B cell (primary cell): ENCODE data around the gene SYCP2. TPM values are rescaled to one million over a fixed set of nuclear protein-coding genes. Genes with fewer than 3 reads are reported as not detected.

Experiments
- ATAC-seq: fragments of 200-7000 bp; cut with Tn5 transposase; one replicate; pipeline ENCODE4 v1.10.0; 2021; ENCODE audit warnings: low read depth, mild to moderate bottlenecking, moderate number of reproducible peaks, moderate library complexity
- CTCF ChIA-PET: fragments of 350-600 bp; sonication (Branson Sonifier 250); formaldehyde crosslinking; loops from one replicate; lab custom pipeline; 2021; ENCODE audit warnings: antibody characterized with exemption, inconsistent platforms; lab: Charles Lee
- POLR2A ChIA-PET: fragments of 350-600 bp; sonication (Branson Sonifier 250); formaldehyde crosslinking; loops from one replicate; lab custom pipeline; 2021; ENCODE audit warnings: antibody characterized with exemption; lab: Charles Lee
- DNase-seq: peaks from one replicate; pipeline ENCODE4 v3.0.0; 2013
- H2AFZ ChIP-seq: 2 replicates; pipeline ENCODE4 v1.6.1; 2012; ENCODE audit warnings: mild to moderate bottlenecking, low read depth, low read length; ENCODE audit not compliant: insufficient read depth, poor library complexity, severe bottlenecking
- H3K27ac ChIP-seq, 2 donors: 1 replicate in 1 of 2; 2 replicates in 1 of 2; pipeline ENCODE4 v1.5.1; 2012 to 2013; ENCODE audit warnings: low read length in 2 of 2, mild to moderate bottlenecking in 2 of 2, moderate library complexity in 1 of 2
- H3K27me3 ChIP-seq, 4 experiments: fragments of 200-600 bp in 1 of 4; sonication (generic) in 1 of 4; replicated peaks in 1 of 4; 1 replicate in 2 of 4; 2 replicates in 2 of 4; pipeline versions ENCODE4 v1.6.1 to v1.7.0; 2013 to 2016; ENCODE audit warnings: low read length in 3 of 4, mild to moderate bottlenecking in 2 of 4, mixed read lengths in 1 of 4, moderate library complexity in 1 of 4; ENCODE audit not compliant: insufficient read depth in 4 of 4, control insufficient read depth in 3 of 4; ENCODE audit errors: control extremely low read depth in 1 of 4
- H3K36me3 ChIP-seq, 2 experiments: replicated peaks in 1 of 2; 1 replicate in 1 of 2; 2 replicates in 1 of 2; pipeline versions ENCODE4 v1.6.1 to v1.7.1; 2013; ENCODE audit warnings: low read length in 1 of 2; ENCODE audit not compliant: insufficient read depth in 2 of 2, control insufficient read depth in 1 of 2; ENCODE audit errors: control extremely low read depth in 1 of 2, extremely low read depth in 1 of 2
- H3K4me1 ChIP-seq, 2 donors: fragments of 200-600 bp in 1 of 2; sonication (generic) in 1 of 2; 1 replicate in 1 of 2; 2 replicates in 1 of 2; pipeline versions ENCODE4 v1.5.1 to v1.6.1; 2013 to 2017; ENCODE audit warnings: low read length in 2 of 2; ENCODE audit not compliant: control insufficient read depth in 2 of 2, insufficient read depth in 2 of 2
- H3K4me2 ChIP-seq: replicated peaks from 2 replicates; pipeline ENCODE3; 2012; ENCODE audit warnings: mild to moderate bottlenecking, low read depth, low read length; ENCODE audit not compliant: poor library complexity, severe bottlenecking
- H3K4me3 ChIP-seq, 5 experiments: fragments of 200-600 bp in 1 of 5; sonication (generic) in 1 of 5; 1 replicate in 3 of 5; 2 replicates in 2 of 5; pipeline versions ENCODE4 v1.5.1 to v1.7.0; 2011 to 2016; ENCODE audit warnings: low read length in 4 of 5, mild to moderate bottlenecking in 4 of 5, low read depth in 2 of 5, control low read depth in 1 of 5, moderate library complexity in 1 of 5; ENCODE audit not compliant: insufficient read depth in 1 of 5; ENCODE audit errors: control extremely low read depth in 1 of 5, extremely low read depth in 1 of 5
- H3K79me2 ChIP-seq: fragments of 200-600 bp; sonication (generic); one replicate; pipeline ENCODE4 v1.6.0; 2016; ENCODE audit warnings: low read length; ENCODE audit not compliant: control insufficient read depth, insufficient read depth
- H3K9ac ChIP-seq: fragments of 200-600 bp; sonication (generic); 2 replicates; pipeline ENCODE4 v1.6.1; 2017; ENCODE audit warnings: mild to moderate bottlenecking, low read length, moderate library complexity
- H3K9me3 ChIP-seq, 3 donors: one replicate each; pipeline versions ENCODE4 v1.6.1 to v1.7.1; 2013; ENCODE audit warnings: low read length in 2 of 3; ENCODE audit not compliant: control insufficient read depth in 2 of 3, insufficient read depth in 1 of 3; ENCODE audit errors: control extremely low read depth in 1 of 3
- H4K20me1 ChIP-seq: 2 replicates; pipeline ENCODE4 v1.6.0; 2012; ENCODE audit warnings: mild to moderate bottlenecking, low read length; ENCODE audit not compliant: insufficient read depth, control insufficient read depth, poor library complexity, severe bottlenecking
- H3K27ac Mint-ChIP-seq: one replicate; pipeline ENCODE4 v1.8.0; 2021; ENCODE audit warnings: mixed read lengths
- H3K27me3 Mint-ChIP-seq: one replicate; pipeline ENCODE4 v1.8.0; 2021; ENCODE audit warnings: mixed read lengths
- H3K4me1 Mint-ChIP-seq: one replicate; pipeline ENCODE4 v1.8.0; 2021; ENCODE audit warnings: mixed read lengths
- H3K4me3 Mint-ChIP-seq: one replicate; pipeline ENCODE4 v1.8.0; 2021; ENCODE audit warnings: mixed read lengths
- H3K9me3 Mint-ChIP-seq: one replicate; pipeline ENCODE4 v1.8.0; 2022; ENCODE audit warnings: mixed read lengths; ENCODE audit not compliant: insufficient read depth
- CTCF ChIP-seq: fragments of 200-600 bp; IDR thresholded peaks from one replicate; pipeline ENCODE4 v1.8.0; 2022; ENCODE audit warnings: antibody characterized with exemption, mild to moderate bottlenecking
- EZH2 ChIP-seq: IDR thresholded peaks from 2 replicates; pipeline ENCODE4 v1.6.1; 2012; ENCODE audit warnings: borderline replicate concordance, low read depth, mild to moderate bottlenecking, moderate library complexity, low read length; ENCODE audit not compliant: insufficient read depth, poor library complexity, severe bottlenecking
- WGBS: methylation state at CpG from one replicate; pipeline ENCODE4 v1.1.5; 2013; ENCODE audit warnings: missing lambda C conversion rate; ENCODE audit not compliant: insufficient coverage; 5-methylcytosine and 5-hydroxymethylcytosine counted together
- intact Hi-C: fragments of 100-400 bp; cut with micrococcal nuclease; formaldehyde crosslinking; loops from one replicate; pipeline ENCODE4 v1.10.0; 2022
- polyA plus RNA-seq: library from polyadenylated mRNA; depleted of rRNA; stranded (reverse); fragments of >200 nt; gene quantifications from 2 replicates; pipeline ENCODE4 v1.2.3, GENCODE V29; 2012
- total RNA-seq, 2 donors: library from RNA; stranded (reverse); fragments of 120-200 nt in 1 of 2; gene quantifications; 1 replicate in 1 of 2; 2 replicates in 1 of 2; pipeline versions ENCODE4 v1.2.3 to v1.2.4, GENCODE V29; 2013 to 2022

The SYCP2 gene
- total and polyA plus RNA-seq, 2 donors (not counting 1 experiment from before 2014, with no cell fraction given), result 0.98 to 4.5 TPM

- Histone ChIP-seq H3K4me1 (no peaks in the 10 kb centered on the region), H2AFZ (no peak overlapping the region), H3K9me3 (no peaks in the 10 kb centered on the region), H3K79me2 (no peaks in the 10 kb centered on the region), H3K9ac (no peak overlapping the region), H4K20me1 (no peaks in the 10 kb centered on the region), H3K36me3 (no peaks in the 10 kb centered on the region), H3K4me3 (no peak overlapping the region), H3K27ac (no peak overlapping the region), H3K4me2 (no peak overlapping the region), H3K27me3 (peaks cover 0 to 2% (median 0%) of the 10 kb centered on the region in 4 experiments)
- Mint-ChIP-seq H3K4me3 (no peak overlapping the region), H3K9me3 (no peaks in the 10 kb centered on the region), H3K27me3 (peaks cover 2% of the 10 kb centered on the region), H3K27ac (no peak overlapping the region), H3K4me1 (no peaks in the 10 kb centered on the region)
- POLR2A ChIA-PET, result no interaction called here
- TF ChIP-seq EZH2 (no peak), CTCF (no peak)
- intact Hi-C loops, result no loop called here
- no peak for DNase-seq
- ATAC-seq, result no peak
- CTCF ChIA-PET, result no interaction called here
- 98% methylated on average over 3 of the region's 4 CpGs for WGBS
Measured at GRCh38 chr20:59816146-59816738, 117.2 kb downstream of the SYCP2 start.

DNA sequence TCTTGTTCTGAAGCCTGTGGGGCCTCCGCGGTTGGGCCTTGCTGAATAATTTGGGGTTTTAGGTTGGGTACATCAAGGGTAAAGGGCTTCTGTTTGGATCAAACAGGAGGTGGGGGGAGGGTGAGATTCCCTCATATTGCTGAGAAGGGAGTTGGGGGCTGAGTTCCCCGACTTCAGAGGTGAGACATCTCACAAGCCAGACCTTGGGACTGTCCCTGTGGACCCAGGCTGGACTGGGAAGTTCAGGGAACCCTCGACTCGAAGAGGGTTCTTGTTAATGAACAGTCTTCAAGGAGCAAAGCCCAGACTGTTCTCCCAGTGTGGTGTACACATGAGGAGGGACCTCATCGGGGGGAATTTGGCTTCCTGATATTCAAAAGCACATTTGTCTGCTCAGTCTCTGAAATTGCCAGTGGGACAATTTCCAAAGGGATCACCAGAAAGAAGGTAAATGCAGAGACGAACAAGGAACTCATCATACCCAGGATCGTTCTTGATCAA, 118.5 kb downstream of the SYCP2 start:
- ChIA-PET POLR2A (no interaction called here), CTCF (no interaction called here)
- H3K27me3 Mint-ChIP-seq, result no peaks in the 10 kb centered on the region
- H3K27ac Mint-ChIP-seq, result no peak overlapping the region
- TF ChIP-seq CTCF (no peak), EZH2 (no peak)
- H3K4me3 Mint-ChIP-seq, result no peak overlapping the region
- no peaks in the 10 kb centered on the region for H3K9me3 ChIP-seq
- no peak overlapping the region for H3K4me3 ChIP-seq
- no peak overlapping the region for H3K9ac ChIP-seq
- H3K4me1 Mint-ChIP-seq, result no peaks in the 10 kb centered on the region
- H3K4me1 ChIP-seq, result no peaks in the 10 kb centered on the region
- 85% methylated on average over 8 of the region's 8 CpGs for WGBS
- no peaks in the 10 kb centered on the region for H3K79me2 ChIP-seq
- H3K4me2 ChIP-seq, result no peak overlapping the region
- no peaks in the 10 kb centered on the region for H3K9me3 Mint-ChIP-seq
- intact Hi-C loops, result no loop called here
- H3K36me3 ChIP-seq, result no peaks in the 10 kb centered on the region
- no peak for DNase-seq
- no peak overlapping the region for H2AFZ ChIP-seq
- no peak overlapping the region for H3K27ac ChIP-seq
- no peaks in the 10 kb centered on the region for H4K20me1 ChIP-seq
- no peaks in the 10 kb centered on the region for H3K27me3 ChIP-seq
- ATAC-seq, result no peak
